ENCODE results near the gene ASCL2. TPM values are rescaled to one million over a fixed set of nuclear protein-coding genes. Genes with fewer than 3 reads are reported as not detected.

The ASCL2 gene
- polyA plus RNA-seq, 1 donor: 15.8 TPM

DNA sequence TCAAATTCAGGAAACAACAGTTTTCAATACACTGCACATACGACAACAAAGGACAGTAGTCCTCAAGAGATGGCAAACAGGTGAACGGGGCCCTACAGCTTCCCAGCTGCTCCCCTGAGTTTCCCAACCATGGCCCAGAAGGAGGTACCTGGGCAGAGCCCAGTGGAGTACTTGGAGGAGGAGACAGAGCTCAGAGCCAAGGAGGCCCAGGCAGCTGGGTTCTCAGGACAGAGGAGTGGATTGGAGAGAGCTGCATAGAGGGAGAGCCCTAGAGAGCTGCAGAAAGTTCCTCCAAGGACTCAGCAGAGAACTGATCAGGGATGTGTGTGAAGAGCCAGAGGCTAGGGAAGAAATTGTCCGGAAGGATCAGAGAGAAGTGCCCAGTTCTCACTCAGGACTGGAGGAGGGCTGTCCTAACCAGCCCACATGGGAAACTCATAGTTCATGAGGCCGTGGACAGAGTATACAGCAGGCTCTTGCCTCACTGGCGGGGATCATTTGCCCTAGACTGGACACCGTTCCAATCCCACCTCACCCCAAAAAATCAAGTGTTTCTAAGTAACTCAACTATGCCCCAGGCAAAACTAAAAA lies 7.6 kb upstream of the ASCL2 start:
- no CpG with 5 or more reads among the region's 6 CpGs for WGBS (ENCODE audit: insufficient coverage, low lambda C conversion rate)
- no peak for DNase-seq
- no peak overlapping the region for H3K4me3 ChIP-seq (ENCODE audit: low read length)
- H3K4me1 ChIP-seq (ENCODE audit: control insufficient read depth, insufficient read depth, low read length): no peaks in the 10 kb centered on the region
- peaks cover 9% of the 10 kb centered on the region for H3K9me3 ChIP-seq (ENCODE audit: control insufficient read depth, low read depth, low read length)
- H3K27me3 ChIP-seq (ENCODE audit: control insufficient read depth, insufficient read depth, low read length): no peaks in the 10 kb centered on the region
- H3K36me3 ChIP-seq (ENCODE audit: control insufficient read depth, insufficient read depth, low read length): no peaks in the 10 kb centered on the region
- H3K27ac ChIP-seq (ENCODE audit: low read length): no peak overlapping the region

DNA sequence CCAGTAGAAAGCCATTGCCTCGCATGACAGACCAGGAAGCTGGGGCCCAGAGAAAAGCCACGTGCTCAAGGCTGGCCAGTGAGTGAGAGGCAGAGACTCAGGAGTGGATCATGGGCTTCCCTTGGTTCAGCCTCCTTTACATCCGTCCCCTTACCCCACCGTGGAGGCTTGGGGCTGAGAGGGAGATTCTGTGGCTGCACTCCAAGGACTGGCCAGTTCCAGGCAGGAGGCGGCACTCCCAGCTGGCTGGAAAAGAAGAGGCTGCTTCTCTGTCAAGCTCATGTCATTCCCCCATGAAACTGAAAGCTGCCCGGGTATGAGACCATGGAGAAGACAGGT lies 6.6 kb upstream of the ASCL2 start:
- no peak for DNase-seq
- Histone ChIP-seq H3K9me3 (ENCODE audit: control insufficient read depth, low read depth, low read length) (peaks cover 13% of the 10 kb centered on the region), H3K4me1 (ENCODE audit: control insufficient read depth, insufficient read depth, low read length) (no peaks in the 10 kb centered on the region), H3K27me3 (ENCODE audit: control insufficient read depth, insufficient read depth, low read length) (peaks cover 8% of the 10 kb centered on the region), H3K27ac (ENCODE audit: low read length) (no peak overlapping the region), H3K36me3 (ENCODE audit: control insufficient read depth, insufficient read depth, low read length) (no peaks in the 10 kb centered on the region), H3K4me3 (ENCODE audit: low read length) (no peak overlapping the region)
- WGBS (ENCODE audit: insufficient coverage, low lambda C conversion rate): no CpG with 5 or more reads among the region's 6 CpGs

DNA sequence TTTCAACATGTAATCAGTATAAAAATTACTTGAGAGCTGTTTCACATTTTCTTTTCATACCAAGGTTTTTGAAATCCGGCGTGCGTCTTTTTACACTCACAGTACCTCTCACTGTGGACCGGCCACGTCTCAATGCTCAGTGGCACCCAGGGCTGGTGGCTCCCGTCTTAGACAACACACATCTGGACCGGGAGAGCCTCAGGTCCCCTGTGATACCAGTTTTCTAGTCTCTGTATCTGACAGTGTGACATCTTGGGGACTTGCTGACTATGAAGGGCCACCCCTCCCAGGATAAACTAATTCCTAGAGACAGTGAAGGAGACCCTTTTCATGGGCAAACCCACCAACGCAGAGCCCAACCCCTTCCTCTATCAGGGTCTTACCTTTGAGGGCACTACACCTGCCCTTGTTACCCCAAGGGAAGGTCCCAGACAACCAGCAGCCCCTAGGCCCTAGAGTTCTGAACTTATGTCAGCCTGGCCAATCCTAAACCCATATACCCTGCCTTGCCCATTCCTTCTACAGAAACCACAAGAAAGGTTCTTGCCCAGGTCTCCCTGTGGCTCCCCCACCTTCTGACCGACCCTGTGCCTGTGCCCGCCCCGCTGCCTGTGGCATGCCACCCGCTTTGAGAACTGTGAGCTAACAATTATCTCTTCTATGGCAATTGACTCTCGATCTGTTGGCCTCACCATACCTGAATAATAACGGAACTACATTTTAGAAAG lies 6.1 kb upstream of the ASCL2 start:
- H3K36me3 ChIP-seq (ENCODE audit: control insufficient read depth, insufficient read depth, low read length): no peaks in the 10 kb centered on the region
- H3K27ac ChIP-seq (ENCODE audit: low read length): no peak overlapping the region
- peaks cover 14% of the 10 kb centered on the region for H3K27me3 ChIP-seq (ENCODE audit: control insufficient read depth, insufficient read depth, low read length)
- DNase-seq: no peak
- H3K4me1 ChIP-seq (ENCODE audit: control insufficient read depth, insufficient read depth, low read length): no peaks in the 10 kb centered on the region
- H3K4me3 ChIP-seq (ENCODE audit: low read length): no peak overlapping the region
- peaks cover 15% of the 10 kb centered on the region for H3K9me3 ChIP-seq (ENCODE audit: control insufficient read depth, low read depth, low read length)
- no CpG with 5 or more reads among the region's 14 CpGs for WGBS (ENCODE audit: insufficient coverage, low lambda C conversion rate)

DNA sequence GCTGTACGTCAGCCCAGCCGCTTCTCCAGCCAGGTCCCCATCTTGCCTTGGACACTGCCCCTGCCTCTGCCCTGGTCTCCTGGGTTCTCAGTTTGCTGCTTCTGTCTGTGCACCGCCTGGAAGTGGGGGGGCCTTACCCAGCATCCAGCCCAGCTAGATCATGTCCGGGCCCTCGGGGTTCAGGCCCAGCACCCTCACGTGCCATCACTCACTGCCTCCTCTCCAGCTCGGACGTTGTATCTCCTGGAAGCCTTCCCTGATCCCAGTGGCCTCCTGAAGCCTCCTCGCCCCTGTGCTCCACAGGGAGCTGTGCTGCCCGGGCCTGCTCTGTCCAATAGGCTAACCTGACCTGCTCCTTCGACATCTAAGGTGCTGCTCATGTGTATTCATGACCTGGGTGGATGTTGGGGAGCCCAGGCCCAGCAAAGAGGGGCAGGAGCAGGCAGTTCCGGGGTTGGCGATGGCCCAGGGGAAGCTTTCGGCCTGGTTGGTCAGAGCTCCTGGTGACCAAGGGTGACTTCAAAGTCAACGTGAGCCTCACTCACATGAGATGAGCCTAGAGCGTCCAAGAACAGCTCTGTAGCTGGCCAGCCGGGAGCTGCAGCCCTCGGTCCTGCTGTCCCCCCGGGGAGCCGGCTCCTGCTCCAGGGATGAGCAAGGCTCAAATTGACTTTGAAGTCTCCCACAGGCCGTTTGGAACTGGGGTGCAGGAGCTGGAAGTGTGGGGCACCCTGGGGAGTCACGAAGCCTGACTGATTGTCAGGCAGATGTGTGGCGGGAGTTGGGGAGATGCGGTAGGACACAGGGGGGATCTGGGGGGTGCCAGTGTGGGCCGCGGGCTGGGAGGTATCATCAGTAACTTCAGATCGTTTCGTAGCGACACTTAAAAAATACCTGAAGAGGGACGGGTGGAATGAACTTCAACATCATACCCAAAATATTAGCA lies 5.2 kb upstream of the ASCL2 start:
- H3K27ac ChIP-seq (ENCODE audit: low read length): no peak overlapping the region
- no peak for DNase-seq
- WGBS (ENCODE audit: insufficient coverage, low lambda C conversion rate): 40% methylated on average over 1 of the region's 30 CpGs
- H3K4me3 ChIP-seq (ENCODE audit: low read length): no peak overlapping the region
- peaks cover 22% of the 10 kb centered on the region for H3K27me3 ChIP-seq (ENCODE audit: control insufficient read depth, insufficient read depth, low read length)
- H3K36me3 ChIP-seq (ENCODE audit: control insufficient read depth, insufficient read depth, low read length): no peaks in the 10 kb centered on the region
- H3K4me1 ChIP-seq (ENCODE audit: control insufficient read depth, insufficient read depth, low read length): peaks cover under 1% of the 10 kb centered on the region
- peaks cover 19% of the 10 kb centered on the region for H3K9me3 ChIP-seq (ENCODE audit: control insufficient read depth, low read depth, low read length)

DNA sequence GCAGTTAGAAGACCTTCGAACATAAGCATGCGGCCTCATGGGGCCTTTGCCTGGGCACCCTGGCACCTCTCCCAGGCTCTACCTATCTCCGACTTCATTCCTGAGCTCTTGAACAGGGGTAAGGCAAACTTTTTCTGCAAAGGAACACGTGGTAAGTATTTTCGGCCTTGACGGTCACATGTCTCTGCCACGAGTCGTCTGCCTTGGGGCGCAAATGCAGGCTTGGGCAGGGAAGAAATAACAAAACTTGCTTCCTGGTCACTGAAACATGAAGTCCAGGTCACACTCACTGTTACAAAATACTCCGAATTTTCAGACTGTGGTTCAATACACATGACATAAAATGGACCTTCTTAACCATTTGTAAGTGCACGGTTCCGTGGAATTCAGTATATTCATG lies 3.4 kb upstream of the ASCL2 start:
- Histone ChIP-seq H3K27ac (ENCODE audit: low read length) (no peak overlapping the region), H3K27me3 (ENCODE audit: control insufficient read depth, insufficient read depth, low read length) (peaks cover 30% of the 10 kb centered on the region), H3K36me3 (ENCODE audit: control insufficient read depth, insufficient read depth, low read length) (no peaks in the 10 kb centered on the region), H3K9me3 (ENCODE audit: control insufficient read depth, low read depth, low read length) (peaks cover 10% of the 10 kb centered on the region), H3K4me3 (ENCODE audit: low read length) (no peak overlapping the region), H3K4me1 (ENCODE audit: control insufficient read depth, insufficient read depth, low read length) (peaks cover 5% of the 10 kb centered on the region)
- no peak for DNase-seq
- 100% methylated on average over 1 of the region's 12 CpGs for WGBS (ENCODE audit: insufficient coverage, low lambda C conversion rate)

DNA sequence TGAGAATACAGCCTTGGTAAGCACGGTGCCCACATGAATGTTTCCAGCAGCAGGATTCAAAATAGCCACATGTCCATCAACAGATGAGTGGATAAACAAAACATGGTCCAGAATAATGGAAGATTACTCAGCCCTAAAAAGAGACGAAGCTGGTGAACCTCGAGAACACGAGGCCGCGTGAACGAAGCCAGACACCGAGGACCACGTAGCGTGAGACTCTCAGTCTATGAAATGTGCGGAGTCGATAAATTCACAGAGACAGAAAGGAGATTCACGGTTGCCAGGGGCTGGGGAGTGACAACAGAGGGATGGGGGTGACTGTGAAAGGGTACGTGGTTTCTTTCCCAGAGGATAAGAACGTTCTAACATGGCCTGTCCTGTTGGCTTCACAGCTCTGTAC lies 2.9 kb upstream of the ASCL2 start:
- Histone ChIP-seq H3K27me3 (ENCODE audit: control insufficient read depth, insufficient read depth, low read length) (peaks cover 35% of the 10 kb centered on the region), H3K27ac (ENCODE audit: low read length) (no peak overlapping the region), H3K9me3 (ENCODE audit: control insufficient read depth, low read depth, low read length) (peaks cover 10% of the 10 kb centered on the region), H3K4me1 (ENCODE audit: control insufficient read depth, insufficient read depth, low read length) (peaks cover 10% of the 10 kb centered on the region), H3K36me3 (ENCODE audit: control insufficient read depth, insufficient read depth, low read length) (peaks cover 2% of the 10 kb centered on the region), H3K4me3 (ENCODE audit: low read length) (no peak overlapping the region)
- 97% methylated on average over 10 of the region's 15 CpGs for WGBS (ENCODE audit: insufficient coverage, low lambda C conversion rate)
- no peak for DNase-seq

DNA sequence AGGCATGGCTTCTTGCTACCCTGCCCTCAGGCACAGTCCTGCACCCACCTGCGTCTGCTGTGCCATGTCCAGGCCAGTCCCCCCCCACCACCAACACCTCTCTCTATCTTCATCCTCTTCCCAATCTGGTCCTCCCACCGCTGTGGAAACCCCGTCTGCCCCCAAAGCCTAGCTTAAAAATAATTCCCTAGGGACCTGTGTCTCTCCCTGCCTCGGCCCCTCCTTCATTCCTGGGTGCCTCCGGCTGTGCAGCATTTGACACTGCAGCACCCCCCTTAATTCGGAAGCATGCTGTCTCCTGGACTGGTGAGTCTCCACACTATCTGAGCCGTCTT lies 2.5 kb upstream of the ASCL2 start:
- Histone ChIP-seq H3K9me3 (ENCODE audit: control insufficient read depth, low read depth, low read length) (peaks cover 10% of the 10 kb centered on the region), H3K4me3 (ENCODE audit: low read length) (no peak overlapping the region), H3K36me3 (ENCODE audit: control insufficient read depth, insufficient read depth, low read length) (peaks cover 6% of the 10 kb centered on the region), H3K27me3 (ENCODE audit: control insufficient read depth, insufficient read depth, low read length) (peaks cover 39% of the 10 kb centered on the region), H3K4me1 (ENCODE audit: control insufficient read depth, insufficient read depth, low read length) (peaks cover 13% of the 10 kb centered on the region), H3K27ac (ENCODE audit: low read length) (no peak overlapping the region)
- WGBS (ENCODE audit: insufficient coverage, low lambda C conversion rate): 100% methylated on average over 1 of the region's 7 CpGs
- no peak for DNase-seq

DNA sequence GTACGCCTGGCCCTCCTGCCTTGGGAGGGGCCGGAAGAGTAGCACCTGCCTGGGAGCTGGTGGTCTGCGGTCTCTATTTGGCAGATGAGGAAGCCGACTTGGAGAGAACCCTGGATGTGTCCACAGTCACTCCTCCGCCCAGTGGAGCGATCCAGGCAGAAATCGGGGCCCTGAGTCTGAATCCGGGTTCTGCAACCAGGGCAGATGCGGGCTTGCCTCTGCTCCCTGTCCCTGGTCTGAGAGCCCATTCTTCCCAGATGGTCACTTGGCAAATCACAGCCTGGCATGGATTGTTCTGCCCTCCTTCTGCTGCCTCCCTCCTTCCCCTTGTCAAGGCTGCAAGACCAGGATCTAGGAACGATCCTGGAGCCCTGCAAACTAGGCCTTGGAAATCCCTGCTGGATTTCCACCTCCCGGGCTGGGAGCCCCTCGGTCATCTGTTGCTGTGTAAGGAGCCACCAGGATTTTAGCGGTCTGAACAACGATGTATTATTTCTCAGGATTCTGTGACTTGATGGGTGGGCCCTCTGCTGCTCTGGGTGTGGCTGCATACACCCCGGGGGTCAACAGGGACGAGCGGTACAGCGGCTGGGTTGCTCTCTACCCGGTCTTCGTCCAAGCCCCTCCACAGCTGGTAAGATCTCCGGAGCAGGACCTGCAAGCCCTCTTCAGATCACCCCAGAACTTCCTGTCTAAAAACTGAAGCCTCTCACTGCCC lies 2.0 kb upstream of the ASCL2 start:
- no peak for DNase-seq
- Histone ChIP-seq H3K9me3 (ENCODE audit: control insufficient read depth, low read depth, low read length) (peaks cover 10% of the 10 kb centered on the region), H3K27me3 (ENCODE audit: control insufficient read depth, insufficient read depth, low read length) (peaks cover 41% of the 10 kb centered on the region), H3K36me3 (ENCODE audit: control insufficient read depth, insufficient read depth, low read length) (peaks cover 10% of the 10 kb centered on the region), H3K4me1 (ENCODE audit: control insufficient read depth, insufficient read depth, low read length) (peaks cover 16% of the 10 kb centered on the region), H3K4me3 (ENCODE audit: low read length) (no peak overlapping the region), H3K27ac (ENCODE audit: low read length) (no peak overlapping the region)
- no CpG with 5 or more reads among the region's 21 CpGs for WGBS (ENCODE audit: insufficient coverage, low lambda C conversion rate)

DNA sequence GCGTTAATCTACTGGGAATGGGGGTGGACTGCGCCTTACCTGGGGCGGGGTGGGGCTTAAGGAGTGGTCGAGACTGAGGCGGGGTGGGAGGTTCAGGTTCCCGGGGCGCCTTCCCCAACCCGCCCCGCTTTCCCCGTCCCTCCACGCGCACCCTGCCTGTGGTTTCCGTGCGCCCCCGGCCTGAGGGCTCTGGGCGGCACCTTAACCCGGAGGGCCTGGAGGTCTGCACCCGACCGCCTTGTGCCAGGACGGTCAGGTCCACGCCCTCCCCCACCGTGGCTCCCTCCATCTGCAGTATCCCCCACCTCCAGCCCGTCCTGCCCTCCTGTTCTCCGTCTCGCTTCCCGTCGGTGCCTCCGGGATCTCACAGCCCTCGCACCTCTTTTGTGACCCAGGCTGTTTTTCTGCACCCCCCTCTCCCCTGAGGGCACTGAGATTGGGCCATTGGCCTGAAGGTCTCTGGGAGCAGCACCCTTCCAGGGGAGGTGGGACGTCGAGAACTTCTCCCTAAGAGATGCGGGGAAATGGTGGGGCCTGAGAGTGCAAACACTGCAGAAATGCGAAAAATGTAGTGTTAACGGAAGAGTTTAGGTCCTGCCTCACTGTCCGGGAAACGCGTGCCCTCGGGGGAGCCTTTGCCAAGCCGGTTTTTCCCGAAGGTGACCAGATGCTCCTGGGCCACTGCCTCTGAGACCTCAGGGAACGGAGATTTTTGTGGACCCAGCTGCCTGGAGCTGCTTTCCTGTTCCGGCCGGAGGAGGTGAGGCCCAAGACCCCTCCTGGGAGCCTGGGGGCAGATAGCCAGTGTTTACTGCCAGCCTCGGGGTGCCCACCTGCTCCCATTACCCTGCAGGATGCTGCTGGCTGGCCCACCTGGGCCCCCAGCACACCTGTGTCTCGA lies 1.2 kb upstream of the ASCL2 start:
- peaks cover 10% of the 10 kb centered on the region for H3K9me3 ChIP-seq (ENCODE audit: control insufficient read depth, low read depth, low read length)

More for the DNA sequence above, 1.2 kb upstream of the ASCL2 start:
- peaks cover 21% of the 10 kb centered on the region for H3K4me1 ChIP-seq (ENCODE audit: control insufficient read depth, insufficient read depth, low read length)
- no peak overlapping the region for H3K27ac ChIP-seq (ENCODE audit: low read length)
- peaks cover 16% of the 10 kb centered on the region for H3K36me3 ChIP-seq (ENCODE audit: control insufficient read depth, insufficient read depth, low read length)
- WGBS (ENCODE audit: insufficient coverage, low lambda C conversion rate): 47% methylated on average over 6 of the region's 45 CpGs
- peaks cover 41% of the 10 kb centered on the region for H3K27me3 ChIP-seq (ENCODE audit: control insufficient read depth, insufficient read depth, low read length)
- DNase-seq: no peak
- H3K4me3 ChIP-seq (ENCODE audit: low read length): no peak overlapping the region

Data from large intestine (tissue), 3 donors.